ENCODE data around the gene ADD1.

Gene ADD1

GRCh38 chr4:2804973-2805501, 38.6 kb upstream of the ADD1 start:
- no peak for DNase-seq

- no peak for DNase-seq
Measured at GRCh38 chr4:2805712-2806389, 37.8 kb upstream of the ADD1 start.

- DNase-seq, result peak; percentile 26 to 29
Measured at GRCh38 chr4:2806390-2807355, 37.0 kb upstream of the ADD1 start.

GRCh38 chr4:2807571-2807970, 36.1 kb upstream of the ADD1 start:
- no peak for DNase-seq

- no peak for DNase-seq
Measured at GRCh38 chr4:2808001-2808400, 35.6 kb upstream of the ADD1 start.

- no peak for DNase-seq
Measured at GRCh38 chr4:2809610-2810180, 33.9 kb upstream of the ADD1 start.

- no peak for DNase-seq
Measured at GRCh38 chr4:2810388-2810787, 33.3 kb upstream of the ADD1 start.

- peak in 1 of 2 donors; percentile 34 for DNase-seq
Measured at GRCh38 chr4:2811830-2812611, 31.6 kb upstream of the ADD1 start.

GRCh38 chr4:2812612-2813354, 30.9 kb upstream of the ADD1 start:
- DNase-seq, result no peak

- no peak for DNase-seq
Measured at GRCh38 chr4:2813446-2814405, 29.9 kb upstream of the ADD1 start.

GRCh38 chr4:2814627-2815270, 28.9 kb upstream of the ADD1 start:
- no peak for DNase-seq

- DNase-seq, result no peak
Measured at GRCh38 chr4:2816401-2816954, 27.2 kb upstream of the ADD1 start.

GRCh38 chr4:2817137-2817536, 26.5 kb upstream of the ADD1 start:
- DNase-seq, result no peak

GRCh38 chr4:2817701-2818350, 25.8 kb upstream of the ADD1 start:
- DNase-seq, result no peak

- no peak for DNase-seq
Measured at GRCh38 chr4:2818351-2818939, 25.2 kb upstream of the ADD1 start.

GRCh38 chr4:2819244-2820215, 24.1 kb upstream of the ADD1 start:
- DNase-seq, result no peak

GRCh38 chr4:2820216-2820982, 23.2 kb upstream of the ADD1 start:
- no peak for DNase-seq
